ENCODE results near the gene USP11. TPM values are rescaled to one million over a fixed set of nuclear protein-coding genes. Genes with fewer than 3 reads are reported as not detected.
A peak's percentile ranks its signal among the peaks of the same experiment; 100 is the strongest.

The USP11 gene
- total RNA-seq, 4 donors from 2014 or later: 17.0 to 35.3 (median 25.0) TPM

DNA sequence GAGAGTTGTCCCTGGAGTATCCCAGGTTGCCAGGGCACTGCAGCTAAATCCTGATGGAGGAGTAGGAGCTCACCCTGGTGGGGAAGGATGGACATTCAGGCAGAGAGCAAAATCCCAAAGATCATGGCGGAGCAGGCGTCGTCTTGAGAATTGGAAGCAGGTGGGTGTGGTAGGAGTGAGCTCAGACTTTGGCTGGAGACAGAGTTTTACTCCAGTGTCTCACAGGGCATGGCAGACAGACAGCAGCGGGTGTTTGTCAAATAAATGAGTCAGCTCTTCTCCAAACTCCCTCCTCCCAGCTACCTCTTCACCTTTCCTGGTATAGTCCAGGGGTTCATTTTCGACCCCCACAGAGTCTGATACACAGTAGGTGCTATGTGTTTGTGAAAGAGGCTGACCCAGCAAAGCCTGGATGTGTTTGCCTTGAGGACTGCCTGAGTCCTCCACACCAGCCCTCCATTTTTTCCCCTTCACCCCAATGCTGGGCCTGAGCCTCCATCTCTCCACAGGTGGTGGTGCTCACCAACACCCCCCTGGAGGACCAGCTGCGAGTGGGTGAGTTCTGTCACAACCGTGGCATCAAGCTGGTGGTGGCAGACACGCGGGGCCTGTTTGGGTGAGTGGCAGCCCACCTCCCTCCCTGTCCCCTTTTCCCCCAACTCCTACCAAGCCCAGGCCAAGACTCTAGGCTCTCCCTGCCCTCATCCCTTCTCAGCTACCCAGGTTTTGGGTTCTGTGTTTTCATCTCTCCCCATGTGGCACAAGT, 32.2 kb upstream of the USP11 start:
- Histone ChIP-seq H3K9me3 (no peaks in the 10 kb centered on the region), H3K27me3 (no peaks in the 10 kb centered on the region), H3K27ac (peak overlapping the region; percentile 82 to 100 (median 98)), H3K4me1 (peaks cover 29 to 36% of the 10 kb centered on the region in 2 donors), H3K4me3 (no peak overlapping the region), H3K36me3 (peaks cover 10 to 73% of the 10 kb centered on the region in 2 donors)
- in situ Hi-C loops (cut with MboI; ENCODE audit: low sequenced_read_pairs in 4 of 4) (loop anchor here in 2 of 4 donors (25.0 kb wide), 2 partner anchors 312 to 337 kb away; no protein-coding TSS in a partner anchor), intact Hi-C loops (cut with DNase I; ENCODE audit: low total_unique reads) (no loop called here)
- TF ChIP-seq, protein P1, sequence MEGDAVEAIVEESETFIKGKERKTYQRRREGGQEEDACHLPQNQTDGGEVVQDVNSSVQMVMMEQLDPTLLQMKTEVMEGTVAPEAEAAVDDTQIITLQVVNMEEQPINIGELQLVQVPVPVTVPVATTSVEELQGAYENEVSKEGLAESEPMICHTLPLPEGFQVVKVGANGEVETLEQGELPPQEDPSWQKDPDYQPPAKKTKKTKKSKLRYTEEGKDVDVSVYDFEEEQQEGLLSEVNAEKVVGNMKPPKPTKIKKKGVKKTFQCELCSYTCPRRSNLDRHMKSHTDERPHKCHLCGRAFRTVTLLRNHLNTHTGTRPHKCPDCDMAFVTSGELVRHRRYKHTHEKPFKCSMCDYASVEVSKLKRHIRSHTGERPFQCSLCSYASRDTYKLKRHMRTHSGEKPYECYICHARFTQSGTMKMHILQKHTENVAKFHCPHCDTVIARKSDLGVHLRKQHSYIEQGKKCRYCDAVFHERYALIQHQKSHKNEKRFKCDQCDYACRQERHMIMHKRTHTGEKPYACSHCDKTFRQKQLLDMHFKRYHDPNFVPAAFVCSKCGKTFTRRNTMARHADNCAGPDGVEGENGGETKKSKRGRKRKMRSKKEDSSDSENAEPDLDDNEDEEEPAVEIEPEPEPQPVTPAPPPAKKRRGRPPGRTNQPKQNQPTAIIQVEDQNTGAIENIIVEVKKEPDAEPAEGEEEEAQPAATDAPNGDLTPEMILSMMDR (IDR thresholded peaks at IDR 0.05 in 4 of 5, conservative IDR thresholded peaks at IDR 0.05 in 1 of 5): peak in 2 of 5 experiments; percentile 26 to 31
- no peak for TF ChIP-seq POLR2A (IDR thresholded peaks at IDR 0.05)
- ATAC-seq (peak; percentile 95 to 97), DNase-seq (peak; percentile 61 to 86)

DNA sequence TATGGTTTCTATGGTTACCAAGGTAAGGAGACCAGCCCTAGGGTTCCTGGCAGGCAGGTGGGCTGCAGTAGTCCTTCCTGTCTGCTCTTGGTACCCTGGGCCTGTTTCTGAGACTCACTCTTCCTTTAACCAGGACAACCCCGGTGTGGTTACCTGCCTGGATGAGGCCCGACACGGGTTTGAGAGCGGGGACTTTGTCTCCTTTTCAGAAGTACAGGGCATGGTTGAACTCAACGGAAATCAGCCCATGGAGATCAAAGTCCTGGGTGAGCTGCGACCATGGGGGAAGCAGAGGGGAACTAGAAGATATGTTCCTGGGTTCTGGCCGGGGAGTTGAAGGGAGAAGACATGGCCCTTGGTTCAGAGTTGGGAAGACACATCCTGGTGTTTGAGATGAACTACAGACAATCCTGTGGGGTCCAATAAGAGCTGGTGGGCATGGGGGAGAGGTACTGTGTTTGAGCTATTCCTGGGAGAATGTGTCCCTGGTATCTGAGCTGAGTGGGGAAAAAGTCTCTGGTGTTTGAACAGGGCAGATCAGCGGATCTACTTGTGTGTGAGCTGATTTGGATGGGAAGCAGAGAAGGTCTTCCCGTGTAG, 31.4 kb upstream of the USP11 start:
- in situ Hi-C loops (cut with MboI; ENCODE audit: low sequenced_read_pairs in 4 of 4): loop anchor here in 2 of 4 donors (25.0 kb wide), 2 partner anchors 311 to 336 kb away; no protein-coding TSS in a partner anchor
- H3K27ac ChIP-seq: peak overlapping the region; percentile 82 to 100 (median 98)
- H3K4me3 ChIP-seq: no peak overlapping the region
- peaks cover 10 to 82% of the 10 kb centered on the region in 2 donors for H3K36me3 ChIP-seq
- ATAC-seq: no peak
- TF ChIP-seq, protein P1 (IDR thresholded peaks at IDR 0.05 in 4 of 5, conservative IDR thresholded peaks at IDR 0.05 in 1 of 5): no peak
- no peaks in the 10 kb centered on the region for H3K9me3 ChIP-seq
- H3K4me1 ChIP-seq: peaks cover 21 to 27% of the 10 kb centered on the region in 2 donors
- intact Hi-C loops (cut with DNase I; ENCODE audit: low total_unique reads): no loop called here
- no peak for DNase-seq
- no peaks in the 10 kb centered on the region for H3K27me3 ChIP-seq

DNA sequence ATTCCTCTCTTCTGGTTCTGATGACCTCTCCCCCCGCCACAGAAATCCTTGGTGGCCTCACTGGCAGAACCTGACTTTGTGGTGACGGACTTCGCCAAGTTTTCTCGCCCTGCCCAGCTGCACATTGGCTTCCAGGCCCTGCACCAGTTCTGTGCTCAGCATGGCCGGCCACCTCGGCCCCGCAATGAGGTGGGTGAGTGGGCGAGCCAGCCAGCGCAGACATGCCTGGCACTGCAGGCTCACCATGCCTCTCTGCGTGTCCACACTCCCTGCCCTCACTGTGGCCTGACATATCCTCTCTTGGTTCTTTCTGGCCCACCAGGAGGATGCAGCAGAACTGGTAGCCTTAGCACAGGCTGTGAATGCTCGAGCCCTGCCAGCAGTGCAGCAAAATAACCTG, 30.5 kb upstream of the USP11 start:
- in situ Hi-C loops (cut with MboI; ENCODE audit: low sequenced_read_pairs in 4 of 4) (loop anchor here in 2 of 4 donors (25.0 kb wide), 2 partner anchors 310 to 335 kb away; no protein-coding TSS in a partner anchor), intact Hi-C loops (cut with DNase I; ENCODE audit: low total_unique reads) (no loop called here)
- peak overlapping the region in 2 of 4 donors; percentile 98 to 100 for H3K27ac ChIP-seq
- no peaks in the 10 kb centered on the region for H3K9me3 ChIP-seq
- no peak for TF ChIP-seq POLR2A (IDR thresholded peaks at IDR 0.05)
- TF ChIP-seq, protein P1 (IDR thresholded peaks at IDR 0.05 in 4 of 5, conservative IDR thresholded peaks at IDR 0.05 in 1 of 5): no peak
- ATAC-seq: no peak
- no peaks in the 10 kb centered on the region for H3K27me3 ChIP-seq
- no peak overlapping the region for H3K4me3 ChIP-seq
- peaks cover 10 to 91% of the 10 kb centered on the region in 2 donors for H3K36me3 ChIP-seq
- H3K4me1 ChIP-seq: peaks cover 15 to 19% of the 10 kb centered on the region in 2 donors
- no peak for DNase-seq

DNA sequence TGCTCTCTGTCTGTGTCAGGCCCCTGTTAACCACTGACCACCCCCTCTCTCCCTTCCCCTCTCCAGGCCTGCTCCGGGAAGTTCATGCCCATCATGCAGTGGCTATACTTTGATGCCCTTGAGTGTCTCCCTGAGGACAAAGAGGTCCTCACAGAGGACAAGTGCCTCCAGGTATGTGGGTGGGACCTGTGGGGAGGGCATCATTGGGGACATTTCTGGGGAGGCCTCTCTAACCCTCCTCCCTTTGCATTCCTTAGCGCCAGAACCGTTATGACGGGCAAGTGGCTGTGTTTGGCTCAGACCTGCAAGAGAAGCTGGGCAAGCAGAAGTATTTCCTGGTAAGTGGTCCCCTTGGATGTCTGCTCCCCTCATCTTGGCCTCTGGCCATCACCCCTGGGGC, 29.9 kb upstream of the USP11 start:
- no peaks in the 10 kb centered on the region for H3K27me3 ChIP-seq
- peaks cover 10 to 96% of the 10 kb centered on the region in 2 donors for H3K36me3 ChIP-seq
- in situ Hi-C loops (cut with MboI; ENCODE audit: low sequenced_read_pairs in 4 of 4): loop anchor here in 2 of 4 donors (25.0 kb wide), 2 partner anchors 309 to 334 kb away; no protein-coding TSS in a partner anchor
- no peak for TF ChIP-seq POLR2A (IDR thresholded peaks at IDR 0.05)
- TF ChIP-seq, protein P1 (IDR thresholded peaks at IDR 0.05 in 4 of 5, conservative IDR thresholded peaks at IDR 0.05 in 1 of 5): no peak
- H3K27ac ChIP-seq: peak overlapping the region in 1 of 4 donors; percentile 98
- no peak for DNase-seq
- peaks cover 10 to 13% of the 10 kb centered on the region in 2 donors for H3K4me1 ChIP-seq
- no peak for ATAC-seq
- no peak overlapping the region for H3K4me3 ChIP-seq
- no peaks in the 10 kb centered on the region for H3K9me3 ChIP-seq
- intact Hi-C loops (cut with DNase I; ENCODE audit: low total_unique reads): no loop called here

Measured in gastrocnemius medialis (tissue), 4 donors.